HG02981 (cell line): ENCODE measurements around the gene OSBPL9.
"Not testable (repeated sequence)": the region's sequence is repeated elsewhere in the genome, so short reads cannot be mapped to it uniquely, and the experiment has no call there.

Experiments used
- ATAC-seq: cut with Tn5 transposase; IDR thresholded peaks from one replicate; pipeline ENCODE4 v1.9.1; 2021; ENCODE audit warnings: mild to moderate bottlenecking, moderate library complexity; ENCODE audit not compliant: unreplicated experiment

Gene OSBPL9

GRCh38 chr1:51636191-51636590, 19.3 kb downstream of the OSBPL9 start:
- ATAC-seq, result no peak

DNA sequence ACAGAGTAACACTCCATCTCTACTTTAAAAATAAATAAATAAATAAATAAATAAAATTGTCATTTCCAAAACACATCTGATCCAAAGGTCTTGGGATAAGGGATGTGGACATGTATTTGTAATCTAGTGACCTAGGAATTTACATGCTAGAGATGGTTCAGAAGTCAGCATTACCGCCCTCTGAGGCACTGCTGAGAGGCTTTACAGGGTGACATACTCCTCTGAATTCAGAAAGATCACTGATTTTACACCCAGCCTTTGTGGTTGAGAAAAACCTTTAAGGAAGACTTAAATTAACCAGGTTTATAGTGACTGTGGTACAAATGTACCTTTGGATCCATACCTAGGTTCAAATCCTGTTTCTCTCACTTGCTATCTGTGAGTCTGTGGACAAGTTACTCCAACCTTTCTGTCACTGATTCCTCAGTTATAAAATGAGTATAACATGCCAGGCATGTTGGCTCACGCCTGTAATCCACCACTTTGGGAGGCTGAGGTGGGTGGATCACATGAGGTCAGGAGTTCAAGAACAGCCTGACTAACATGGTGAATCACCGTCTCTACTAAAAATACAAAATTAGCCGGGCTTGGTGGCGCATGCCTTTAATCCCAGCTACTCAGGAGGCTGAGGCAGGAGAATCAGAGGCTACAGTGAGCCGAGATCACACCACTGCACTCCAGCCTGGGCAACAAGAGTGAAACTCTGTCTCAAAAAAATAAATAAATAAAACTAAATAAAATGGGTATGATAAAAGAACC, 20.1 kb downstream of the OSBPL9 start:
- no peak for ATAC-seq

GRCh38 chr1:51638350-51638749, 21.5 kb downstream of the OSBPL9 start:
- no peak for ATAC-seq

- ATAC-seq, result no peak
Measured at GRCh38 chr1:51639694-51640093, 22.8 kb downstream of the OSBPL9 start.

GRCh38 chr1:51641096-51641495, 24.2 kb downstream of the OSBPL9 start:
- ATAC-seq, result no peak

DNA sequence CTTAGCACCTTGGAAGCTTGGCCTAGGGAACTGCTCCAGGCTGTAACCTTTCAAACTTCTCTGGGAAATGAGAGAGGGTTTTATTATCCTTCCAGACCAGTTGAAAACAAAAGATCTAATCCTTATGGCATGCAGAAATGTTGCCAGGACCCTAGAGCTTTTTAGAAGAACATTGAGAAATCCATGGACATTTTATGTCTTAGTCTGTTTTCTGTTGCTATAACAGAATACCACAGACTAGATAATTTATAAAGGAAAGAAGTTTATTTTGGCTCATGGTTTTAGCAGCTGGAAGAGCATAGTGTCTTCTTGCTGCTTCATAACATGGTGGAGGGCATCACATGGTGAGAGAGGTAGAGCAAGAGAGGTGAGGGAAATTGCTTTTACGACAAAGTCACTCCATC, 25.8 kb downstream of the OSBPL9 start:
- ATAC-seq, result no peak

DNA sequence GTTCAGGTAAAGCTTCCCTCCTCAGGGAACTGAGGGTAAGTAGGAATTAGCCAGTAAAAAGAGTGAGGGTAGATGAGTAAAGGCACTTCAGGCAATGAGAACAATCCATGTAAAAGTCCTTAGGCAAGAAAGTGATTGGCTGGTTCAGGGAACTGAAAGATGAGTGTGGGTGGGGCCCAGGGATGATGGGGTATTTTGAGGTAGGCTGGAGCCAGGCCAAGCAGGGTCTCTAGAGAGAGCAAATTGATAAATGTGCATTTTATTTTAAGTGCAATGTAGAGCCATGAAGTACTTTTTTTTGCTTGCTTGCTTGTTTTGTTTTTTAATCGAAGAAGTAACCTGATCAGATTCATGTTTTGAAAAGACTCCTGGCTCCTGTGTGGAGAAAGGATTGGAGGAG, 26.5 kb downstream of the OSBPL9 start:
- no peak for ATAC-seq

GRCh38 chr1:51644020-51644419, 27.1 kb downstream of the OSBPL9 start:
- ATAC-seq, result no peak

- ATAC-seq, result no peak
Measured at GRCh38 chr1:51644533-51645197, 27.8 kb downstream of the OSBPL9 start.

- not testable (repeated sequence) for ATAC-seq
Measured at GRCh38 chr1:51646592-51646991, 29.7 kb downstream of the OSBPL9 start.

- ATAC-seq, result no peak
Measured at GRCh38 chr1:51648180-51649109, 31.6 kb downstream of the OSBPL9 start.

- ATAC-seq, result no peak
Measured at GRCh38 chr1:51649593-51650091, 32.8 kb downstream of the OSBPL9 start.

- ATAC-seq, result no peak
Measured at GRCh38 chr1:51650198-51650597, 33.3 kb downstream of the OSBPL9 start.

- ATAC-seq, result no peak
Measured at GRCh38 chr1:51651552-51651942, 34.7 kb downstream of the OSBPL9 start.

DNA sequence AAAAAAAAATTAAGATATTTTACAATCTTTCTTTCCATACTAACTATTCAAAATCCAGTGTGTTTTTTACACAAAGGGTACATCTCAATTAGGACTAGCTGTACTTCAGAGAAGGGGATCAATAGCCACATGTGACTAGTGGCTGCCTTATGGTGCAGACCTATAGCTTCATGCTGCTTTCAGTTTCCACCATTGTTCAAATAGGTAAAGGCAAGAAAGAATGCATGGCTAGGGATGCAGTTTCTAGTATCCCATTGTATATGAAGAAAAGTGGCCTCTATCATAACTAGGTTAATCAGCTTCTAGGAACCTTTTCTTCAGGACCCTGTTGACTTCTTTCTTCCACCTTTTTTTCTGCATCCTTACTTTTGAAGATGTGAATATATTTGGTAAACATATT, 35.7 kb downstream of the OSBPL9 start:
- no peak for ATAC-seq

DNA sequence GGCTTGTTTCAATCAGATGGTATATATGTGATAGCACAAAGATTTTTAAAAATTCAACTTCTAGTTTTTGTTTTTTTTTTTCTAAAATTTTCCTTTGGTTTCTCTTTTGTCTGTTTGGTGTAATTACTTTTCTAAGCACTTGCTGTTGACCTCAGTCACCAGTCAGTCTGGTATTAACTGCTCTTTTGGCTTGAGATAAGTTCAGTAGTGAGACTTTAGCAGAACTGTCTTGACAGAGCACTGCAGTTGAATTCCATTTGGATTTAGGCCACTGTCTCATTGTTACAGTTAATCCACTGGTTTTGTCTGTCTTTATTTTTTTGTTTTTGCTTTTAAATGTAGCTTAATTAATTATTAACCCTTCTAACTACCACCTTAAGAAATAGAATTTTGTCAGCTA, 36.2 kb downstream of the OSBPL9 start:
- ATAC-seq, result no peak

GRCh38 chr1:51654000-51654399, 37.1 kb downstream of the OSBPL9 start:
- ATAC-seq, result no peak

DNA sequence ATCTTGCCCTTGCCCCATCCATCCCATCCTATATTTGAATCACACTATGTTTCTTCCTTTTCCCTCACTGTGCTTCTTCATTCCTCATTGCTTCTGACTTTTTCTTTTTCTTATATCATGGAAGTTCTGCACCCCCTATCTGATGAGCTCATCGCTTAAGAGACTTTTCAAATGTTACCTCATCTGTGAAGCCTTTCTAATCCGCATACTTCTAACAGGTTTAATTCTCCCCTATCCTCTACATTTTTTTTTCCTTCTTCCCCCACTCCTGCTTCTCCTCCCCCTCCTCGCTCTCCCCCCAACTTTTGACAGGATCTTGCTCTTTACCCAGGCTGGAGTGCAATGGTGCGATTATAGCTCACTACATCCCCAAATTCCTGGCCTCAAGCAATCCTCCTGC, 39.5 kb downstream of the OSBPL9 start:
- ATAC-seq, result no peak

- no peak for ATAC-seq
Measured at GRCh38 chr1:51660580-51660979, 43.7 kb downstream of the OSBPL9 start.

GRCh38 chr1:51661081-51661518, 44.2 kb downstream of the OSBPL9 start:
- ATAC-seq, result no peak

DNA sequence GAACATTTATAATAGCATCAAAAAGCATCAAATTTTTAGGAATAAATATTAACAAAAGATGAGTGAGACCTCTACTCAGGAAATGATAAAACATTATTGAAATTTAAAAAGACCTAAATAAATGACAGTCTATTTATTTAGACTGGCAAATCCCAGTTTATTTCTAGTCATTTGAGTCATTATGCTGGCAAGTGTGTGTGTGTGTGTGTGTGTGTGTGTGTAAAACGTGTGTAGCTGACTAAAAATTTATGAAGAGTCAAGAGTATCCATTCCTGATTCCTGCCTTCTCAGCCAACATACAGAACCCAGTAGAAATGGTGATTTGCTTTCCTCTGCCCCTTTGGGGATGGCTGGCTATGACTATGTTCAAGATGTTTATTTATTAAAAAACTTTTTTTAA, 46.2 kb downstream of the OSBPL9 start:
- no peak for ATAC-seq
